Myocyte (in vitro differentiated cells): ENCODE results near the gene MAL. TPM values are rescaled to one million over a fixed set of nuclear protein-coding genes. Genes with fewer than 3 reads are reported as not detected.

Source experiments
- DNase-seq: peaks from one replicate; pipeline ENCODE4 v3.0.0-alpha.2; 2012; ENCODE audit warnings: low read depth
- total RNA-seq: library from RNA; depleted of rRNA; stranded (reverse); fragments of >200 nt; gene quantifications from 2 replicates; pipeline ENCODE4 v1.2.3, GENCODE V29; 2014

MAL gene
- total RNA-seq, 1 donor from 2014 or later, result 2.2 TPM

DNA sequence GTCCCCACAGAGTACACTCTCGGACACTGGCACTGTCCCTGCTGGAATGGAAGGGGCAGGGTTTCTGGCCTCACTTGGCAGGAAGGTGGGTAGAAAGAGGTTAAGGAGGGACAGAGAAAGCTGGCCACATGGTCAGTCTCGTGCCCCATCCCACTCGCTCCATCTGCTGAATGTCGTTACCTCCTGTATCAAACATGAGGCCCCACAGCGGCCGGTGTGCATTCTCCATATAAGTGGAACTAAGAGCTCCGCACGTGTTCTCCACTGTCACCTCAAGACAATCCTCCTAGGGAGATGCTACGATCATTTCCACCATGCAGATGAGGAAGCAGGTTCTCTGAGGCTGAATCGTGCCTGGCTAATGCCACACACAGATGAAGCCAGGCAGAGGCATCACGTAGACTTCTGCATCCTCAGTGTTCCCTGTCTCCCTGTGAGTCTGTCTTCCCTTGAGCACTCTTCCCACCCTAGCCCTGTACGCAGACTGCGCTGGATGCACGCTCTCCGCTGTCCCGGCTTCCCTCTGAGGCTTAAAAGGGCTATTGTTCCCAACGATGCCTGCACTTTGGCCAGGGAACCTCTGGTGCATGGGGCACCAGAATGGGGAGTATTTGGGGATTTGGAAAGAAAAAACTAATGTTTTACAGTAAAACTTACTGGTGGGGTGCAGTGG is 35.1 kb downstream of the MAL start:
- DNase-seq, result no peak

- DNase-seq, result no peak
Observed at GRCh38 chr2:95061119-95061512, 35.6 kb downstream of the MAL start.

DNA sequence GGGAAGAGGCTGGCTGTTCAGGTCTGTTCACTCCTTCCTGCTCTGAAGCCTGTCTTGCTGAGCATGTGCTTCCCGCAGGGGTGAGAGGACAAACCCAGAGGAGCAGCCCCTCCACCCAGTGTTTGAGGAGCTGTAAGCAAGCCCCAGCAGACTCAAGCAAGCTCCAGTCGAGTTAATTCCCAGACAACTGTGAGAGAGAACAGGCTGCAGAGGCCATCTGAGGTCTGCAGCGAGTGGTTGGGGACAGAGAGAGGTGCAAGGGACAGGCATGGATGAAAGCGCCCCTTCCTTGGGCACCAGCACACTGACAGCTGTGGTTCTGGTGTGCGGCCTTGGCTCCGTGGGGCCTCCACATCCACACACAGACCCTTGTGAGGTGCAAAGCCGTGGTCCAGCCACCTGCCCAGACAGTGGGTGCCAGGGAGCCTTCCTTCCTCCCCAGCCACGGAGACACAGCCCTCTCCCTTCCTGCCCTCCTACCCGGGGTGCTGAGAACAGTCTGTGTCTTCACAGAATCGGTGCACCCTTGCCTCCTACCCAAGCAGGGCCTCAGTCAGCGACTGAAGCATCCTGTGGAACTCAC is 36.2 kb downstream of the MAL start:
- DNase-seq, result no peak

DNA sequence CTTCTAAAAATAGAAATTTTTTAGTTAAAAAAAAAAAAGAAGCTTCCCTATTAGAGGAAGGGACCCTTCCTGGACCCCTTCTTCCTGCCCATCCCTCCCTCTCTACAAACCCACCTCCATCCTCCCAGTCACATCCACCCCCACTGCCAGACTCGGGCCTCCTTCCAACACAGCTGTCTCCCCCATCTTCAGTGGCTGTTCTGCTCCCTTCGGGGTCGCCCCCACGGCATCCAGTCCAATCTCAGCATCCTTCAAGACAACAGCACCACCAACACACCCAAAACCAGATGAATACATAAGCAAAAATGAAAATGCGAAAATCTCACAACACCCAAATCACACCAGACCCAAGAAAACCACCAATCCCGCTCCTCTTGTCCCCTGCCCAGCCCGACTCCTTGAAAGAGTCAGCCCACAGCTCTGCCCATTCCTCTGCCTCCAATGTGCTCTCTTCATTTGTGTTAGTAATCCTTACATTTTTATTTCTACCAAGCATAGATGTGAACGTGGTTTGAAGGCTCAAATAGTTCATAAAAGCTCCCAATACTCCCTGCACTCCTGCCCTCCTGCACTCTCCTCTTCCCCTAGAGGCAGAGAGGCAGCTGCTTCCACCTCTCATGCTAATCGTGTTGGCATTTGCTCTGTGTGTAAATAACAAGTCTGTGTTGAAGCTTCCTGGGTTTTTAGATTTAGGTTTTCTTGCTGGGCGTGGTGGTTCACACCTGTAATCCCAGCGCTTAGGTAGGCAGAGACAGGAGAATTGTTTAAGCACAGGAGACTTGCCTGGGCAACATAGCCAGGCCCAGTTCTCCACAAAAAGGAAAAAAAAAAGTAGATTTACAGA is 37.0 kb downstream of the MAL start:
- peak; percentile 42 for DNase-seq

DNA sequence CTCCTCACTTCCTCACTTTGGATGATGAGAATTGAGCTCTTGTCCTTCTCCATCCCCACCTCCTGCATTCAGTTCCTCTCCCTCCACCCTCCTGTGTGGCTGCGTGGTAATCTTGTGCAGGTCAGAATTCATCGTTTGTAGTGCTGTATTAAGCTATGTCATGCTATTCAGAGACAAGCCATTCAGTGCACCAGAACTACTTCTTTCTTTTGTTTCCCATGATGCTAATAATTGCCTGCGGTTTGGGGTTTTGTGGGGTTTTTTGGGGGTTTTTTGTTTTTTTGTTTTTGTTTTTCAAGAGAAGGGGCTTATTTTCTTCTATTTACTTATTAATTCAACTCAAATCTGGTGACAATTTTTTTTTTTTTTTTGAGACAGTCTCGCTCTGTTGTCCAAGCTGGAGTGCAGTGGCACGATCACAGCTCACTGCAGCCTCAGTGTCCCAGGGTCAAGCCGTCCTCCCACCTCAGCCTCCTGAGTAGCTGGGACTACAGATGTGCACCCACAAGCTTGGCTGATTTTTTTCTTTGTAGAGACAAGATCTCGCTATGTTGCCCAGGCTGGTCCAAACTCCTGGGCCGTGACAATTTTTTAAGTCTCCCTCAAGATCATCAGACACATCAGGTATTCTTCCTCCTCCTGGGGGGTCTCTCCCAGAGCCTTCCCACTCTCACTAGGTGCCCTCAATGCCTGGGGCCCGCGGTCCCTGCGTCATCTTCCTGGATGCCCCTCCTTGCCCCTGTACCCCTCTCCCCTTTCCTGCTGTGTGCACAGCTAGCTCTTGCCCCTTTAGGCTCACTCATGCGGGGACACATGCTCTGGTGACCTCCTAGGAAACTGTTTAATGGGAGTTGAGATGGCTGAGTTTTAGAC is 37.8 kb downstream of the MAL start:
- no peak for DNase-seq

DNA sequence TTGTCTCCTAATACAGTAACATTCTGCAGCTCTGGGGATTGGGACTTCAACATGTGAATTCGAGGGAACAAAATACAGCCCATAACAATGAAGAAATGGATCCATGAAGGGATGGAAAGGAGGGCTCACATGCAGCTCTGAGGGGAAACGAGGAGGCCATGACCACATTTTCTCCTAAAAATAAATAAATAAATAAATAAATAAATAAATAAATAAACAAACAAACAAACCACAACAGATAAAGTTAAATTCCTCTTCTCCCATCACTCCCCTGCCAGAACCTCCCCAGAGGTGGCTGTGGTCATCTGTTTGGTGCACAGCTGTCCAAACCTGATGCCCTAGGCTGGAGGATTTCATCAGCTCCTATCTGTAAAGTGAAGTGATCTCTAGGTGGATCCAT is 42.7 kb downstream of the MAL start:
- no peak for DNase-seq

GRCh38 chr2:95069465-95069864 is 44.0 kb downstream of the MAL start:
- DNase-seq, result no peak

DNA sequence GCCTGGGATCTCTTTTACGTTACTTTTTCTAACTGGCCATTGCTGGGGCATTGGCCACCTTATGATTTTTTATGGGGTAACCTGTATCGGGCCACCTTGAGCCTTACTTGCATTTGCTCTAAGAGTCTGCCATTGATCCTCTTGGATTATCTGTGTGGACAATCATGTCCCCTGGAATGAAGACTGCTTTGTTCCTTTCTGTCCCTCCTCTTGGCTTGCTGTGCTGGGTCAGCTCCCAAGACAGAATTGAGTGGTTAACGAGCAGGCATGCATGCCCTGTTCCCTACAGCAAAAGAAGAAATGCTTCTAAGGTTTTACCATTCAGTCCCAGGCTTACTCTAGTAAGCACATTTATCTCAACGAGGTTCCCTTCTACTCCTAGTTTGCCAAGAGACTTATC is 46.3 kb downstream of the MAL start:
- no peak for DNase-seq

DNA sequence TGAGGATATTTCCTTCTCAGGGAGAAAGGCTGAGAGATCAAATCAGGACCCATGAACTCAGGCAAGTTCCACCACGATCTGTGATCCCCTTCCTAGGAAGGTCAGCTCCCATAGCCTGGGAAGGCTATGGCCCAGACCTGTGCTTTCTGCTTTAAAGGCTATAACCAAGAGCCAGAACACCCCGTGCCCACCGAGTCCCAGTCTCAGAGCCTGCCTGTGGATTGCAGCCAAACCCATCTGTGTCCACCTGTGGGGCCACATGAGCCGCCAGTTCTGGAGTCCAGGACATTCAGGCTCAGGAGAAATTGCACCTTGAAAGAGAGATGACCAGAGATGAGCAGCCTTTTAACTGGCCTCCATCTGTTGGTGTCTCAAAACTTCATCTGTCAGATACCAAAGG is 46.9 kb downstream of the MAL start:
- DNase-seq, result no peak

- peak; percentile 91 for DNase-seq
Observed at GRCh38 chr2:95073856-95074662, 48.6 kb downstream of the MAL start.

DNA sequence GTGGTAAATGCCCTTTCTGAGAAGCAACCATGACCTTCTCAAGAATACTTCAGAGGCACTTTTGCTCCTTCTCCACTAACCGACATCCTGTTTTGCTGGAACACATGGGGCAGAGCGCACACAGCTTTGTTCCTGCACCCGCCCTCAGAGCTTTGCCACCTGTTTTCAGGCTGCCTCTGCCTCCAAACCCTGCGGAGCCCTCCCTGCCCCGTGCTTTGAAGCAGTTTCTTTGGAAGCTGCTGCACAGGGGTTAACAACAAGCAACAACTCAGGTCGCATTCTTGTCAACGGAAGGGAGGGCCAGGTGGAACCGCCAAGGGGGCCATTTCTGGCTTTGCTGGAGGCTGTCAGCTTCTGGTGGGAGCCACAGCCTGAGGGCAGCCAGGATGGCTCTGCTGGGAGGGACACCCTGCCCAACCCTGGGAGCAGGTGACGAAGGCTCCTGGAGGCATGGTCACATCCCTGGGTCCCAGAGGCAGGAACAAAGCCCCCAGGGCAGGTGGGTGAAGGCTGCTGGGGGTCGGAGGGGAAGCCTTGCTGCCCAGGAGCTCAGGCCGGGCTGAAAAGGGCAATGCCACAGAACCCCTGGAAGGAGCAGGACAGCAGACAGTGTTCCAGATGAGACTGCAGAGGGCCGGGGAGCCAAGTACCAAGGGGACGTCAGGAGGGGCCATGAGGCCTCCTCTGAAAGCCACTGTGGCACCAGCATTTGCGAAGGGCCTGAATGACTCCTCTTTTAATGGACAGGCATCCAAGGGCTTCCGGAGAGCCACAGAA is 49.3 kb downstream of the MAL start:
- DNase-seq, result peak; percentile 53

DNA sequence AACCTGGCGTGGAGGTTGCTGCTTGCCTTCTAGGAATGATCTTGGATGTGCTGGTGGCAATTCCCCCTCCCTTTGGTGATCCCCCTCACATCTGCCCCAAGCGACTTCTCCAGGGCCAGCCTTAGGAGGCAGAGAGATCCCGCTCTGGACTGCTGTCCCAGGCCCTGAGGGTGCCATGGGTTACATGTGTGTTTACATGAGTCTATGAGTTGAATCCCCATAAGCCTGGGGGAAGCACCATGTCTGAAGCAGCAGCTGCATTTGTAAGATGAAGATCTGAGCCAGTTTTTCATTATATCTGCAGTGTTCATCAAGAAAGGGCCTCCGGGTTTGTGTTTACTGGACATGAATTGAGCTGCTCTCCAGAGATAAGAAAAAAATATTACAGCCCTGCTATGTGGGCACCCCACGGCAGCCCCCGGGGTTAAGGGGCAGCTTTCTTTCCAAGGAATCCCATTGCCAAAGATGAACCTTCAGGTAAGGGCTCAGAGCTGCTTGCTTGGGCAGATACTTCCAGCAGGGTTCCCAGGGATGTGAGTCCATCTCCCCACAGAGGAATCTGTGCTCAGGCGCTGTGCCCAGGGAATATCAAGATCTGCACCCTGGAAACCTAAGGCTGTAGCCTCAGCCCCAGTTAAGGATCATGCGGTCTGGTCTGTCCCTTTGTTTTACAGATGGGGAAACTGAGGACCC is 50.1 kb downstream of the MAL start:
- DNase-seq, result no peak

GRCh38 chr2:95076705-95077529 is 51.4 kb downstream of the MAL start:
- DNase-seq, result peak; percentile 60

DNA sequence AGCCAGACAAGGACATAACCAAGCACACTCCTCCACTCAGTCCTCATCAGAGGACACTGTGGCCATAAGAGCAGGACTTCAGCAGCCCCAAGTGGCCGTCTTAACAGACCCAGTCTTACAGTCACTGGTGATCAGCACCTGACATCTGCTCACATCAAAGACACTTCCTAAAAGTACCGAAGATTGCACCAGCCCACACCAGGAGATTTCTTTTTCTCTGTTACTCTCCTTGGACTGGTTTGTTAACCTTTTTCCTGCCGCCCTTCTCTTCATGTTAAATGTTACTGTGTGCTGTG is 52.0 kb downstream of the MAL start:
- DNase-seq, result peak; percentile 35

- DNase-seq, result no peak
Observed at GRCh38 chr2:95077861-95078603, 52.5 kb downstream of the MAL start.

DNA sequence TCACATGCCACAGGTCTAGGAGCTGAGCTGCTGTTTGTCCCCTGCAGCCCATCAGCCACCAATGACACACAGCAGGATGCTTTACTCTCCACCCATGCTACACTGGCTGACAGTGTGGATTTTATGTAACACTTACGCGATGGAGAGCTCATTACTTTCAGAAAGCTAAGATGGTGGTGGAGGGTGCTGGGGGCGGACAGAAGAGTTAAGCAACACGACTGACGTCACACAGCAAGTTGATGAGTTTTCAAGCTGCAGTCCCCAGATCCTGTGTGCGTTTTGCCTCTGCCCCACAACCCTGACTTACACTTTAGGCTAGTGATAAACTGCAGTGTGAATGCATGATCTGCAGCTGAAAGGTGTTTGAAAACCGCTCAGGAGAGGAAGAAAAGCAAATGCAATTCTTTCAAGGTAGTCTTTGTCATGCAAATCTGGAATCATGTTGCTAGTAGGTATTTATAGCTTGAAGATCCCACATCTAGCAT is 53.7 kb downstream of the MAL start:
- DNase-seq, result no peak

GRCh38 chr2:95082477-95082876 is 57.0 kb downstream of the MAL start:
- no peak for DNase-seq

DNA sequence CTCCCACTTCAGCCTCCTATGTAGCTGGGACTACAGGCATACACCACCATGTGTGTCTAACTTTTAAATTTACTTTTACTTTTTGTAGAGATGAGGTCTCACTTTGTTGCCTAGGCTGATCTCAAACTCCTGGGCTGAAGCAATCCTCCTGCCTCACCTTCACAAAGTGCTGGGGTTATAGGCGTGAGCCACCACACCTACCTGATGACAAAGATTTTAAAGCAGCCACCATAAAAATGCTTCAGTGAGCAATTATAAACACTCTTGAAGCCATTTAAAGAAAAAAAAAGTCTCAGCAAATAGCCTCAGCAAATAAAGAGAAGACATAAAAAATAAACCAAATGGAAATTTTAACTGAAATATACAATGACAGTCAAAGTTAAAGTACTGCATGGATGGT is 60.5 kb downstream of the MAL start:
- no peak for DNase-seq
